Skeletal muscle tissue (tissue), 4 donors: ENCODE results near the gene METTL15. TPM values are rescaled to one million over a fixed set of nuclear protein-coding genes. Genes with fewer than 3 reads are reported as not detected.
"Not testable (repeated sequence)": the region's sequence is repeated elsewhere in the genome, so short reads cannot be mapped to it uniquely, and the experiment has no call there.

Source experiments
- H3K27ac ChIP-seq: one replicate; pipeline ENCODE4 v1.7.0; 2013; ENCODE audit warnings: mild to moderate bottlenecking, low read depth, low read length, inconsistent platforms
- H3K27me3 ChIP-seq, 3 donors: one replicate each; pipeline ENCODE4 v1.7.0; 2013; ENCODE audit warnings: low read length in 3 of 3; ENCODE audit not compliant: control insufficient read depth in 3 of 3, insufficient read depth in 3 of 3
- H3K36me3 ChIP-seq, 3 donors: one replicate each; pipeline ENCODE4 v1.7.0; 2013; ENCODE audit warnings: low read length in 3 of 3; ENCODE audit not compliant: control insufficient read depth in 3 of 3, insufficient read depth in 3 of 3
- H3K4me1 ChIP-seq, 3 donors: one replicate each; pipeline ENCODE4 v1.7.0; 2013; ENCODE audit warnings: low read length in 3 of 3, mild to moderate bottlenecking in 3 of 3; ENCODE audit not compliant: control insufficient read depth in 3 of 3, insufficient read depth in 3 of 3
- H3K4me3 ChIP-seq, 3 donors: one replicate each; pipeline ENCODE4 v1.7.0; 2013; ENCODE audit warnings: low read length in 3 of 3
- H3K9ac ChIP-seq, 3 donors: one replicate each; pipeline ENCODE4 v1.7.0; 2013; ENCODE audit warnings: low read length in 3 of 3, mild to moderate bottlenecking in 3 of 3, moderate library complexity in 2 of 3, low read depth in 1 of 3
- H3K9me3 ChIP-seq, 3 donors: one replicate each; pipeline ENCODE4 v1.7.0; 2013; ENCODE audit warnings: low read length in 3 of 3; ENCODE audit not compliant: control insufficient read depth in 3 of 3
- total RNA-seq: library from RNA; depleted of rRNA; stranded (reverse); fragments of >200 nt; gene quantifications from one replicate; pipeline ENCODE4 v1.2.3, GENCODE V29; 2014
- donor health status: Osteomylitis.

Gene METTL15
- total RNA-seq, 1 donor from 2014 or later: 21.9 TPM

- H3K4me3 ChIP-seq: no peak overlapping the region
- no peak overlapping the region for H3K27ac ChIP-seq
- H3K9me3 ChIP-seq: no peaks in the 10 kb centered on the region
- H3K36me3 ChIP-seq: no peaks in the 10 kb centered on the region
- H3K9ac ChIP-seq: no peak overlapping the region
- no peaks in the 10 kb centered on the region for H3K27me3 ChIP-seq
- H3K4me1 ChIP-seq: no peaks in the 10 kb centered on the region
These were observed 149.6 kb downstream of the METTL15 start for GRCh38 chr11:28257761-28258160.

GRCh38 chr11:28259177-28259843, 151.1 kb downstream of the METTL15 start:
- no peaks in the 10 kb centered on the region for H3K27me3 ChIP-seq
- no peaks in the 10 kb centered on the region for H3K9me3 ChIP-seq
- no peak overlapping the region for H3K4me3 ChIP-seq
- H3K4me1 ChIP-seq: no peaks in the 10 kb centered on the region
- no peak overlapping the region for H3K27ac ChIP-seq
- no peak overlapping the region for H3K9ac ChIP-seq
- no peaks in the 10 kb centered on the region for H3K36me3 ChIP-seq

GRCh38 chr11:28268925-28269324, 160.7 kb downstream of the METTL15 start:
- H3K36me3 ChIP-seq: no peaks in the 10 kb centered on the region
- no peak overlapping the region for H3K27ac ChIP-seq
- H3K9me3 ChIP-seq: no peaks in the 10 kb centered on the region
- no peaks in the 10 kb centered on the region for H3K27me3 ChIP-seq
- H3K4me1 ChIP-seq: no peaks in the 10 kb centered on the region
- H3K9ac ChIP-seq: no peak overlapping the region
- no peak overlapping the region for H3K4me3 ChIP-seq

- H3K4me3 ChIP-seq: no peak overlapping the region
- H3K27me3 ChIP-seq: no peaks in the 10 kb centered on the region
- H3K9me3 ChIP-seq: no peaks in the 10 kb centered on the region
- H3K27ac ChIP-seq: no peak overlapping the region
- H3K36me3 ChIP-seq: no peaks in the 10 kb centered on the region
- no peak overlapping the region for H3K9ac ChIP-seq
- H3K4me1 ChIP-seq: no peaks in the 10 kb centered on the region
These were observed 161.4 kb downstream of the METTL15 start for GRCh38 chr11:28269586-28269985.

- not testable (repeated sequence) for H3K4me1 ChIP-seq, H3K9ac ChIP-seq, H3K27ac ChIP-seq, H3K4me3 ChIP-seq, H3K36me3 ChIP-seq, H3K9me3 ChIP-seq, H3K27me3 ChIP-seq
These were observed 164.1 kb downstream of the METTL15 start for GRCh38 chr11:28272247-28272646.

- no peak overlapping the region for H3K9ac ChIP-seq
- no peak overlapping the region for H3K4me3 ChIP-seq
- no peaks in the 10 kb centered on the region for H3K4me1 ChIP-seq
- H3K27ac ChIP-seq: no peak overlapping the region
- no peaks in the 10 kb centered on the region for H3K36me3 ChIP-seq
- no peaks in the 10 kb centered on the region for H3K9me3 ChIP-seq
- no peaks in the 10 kb centered on the region for H3K27me3 ChIP-seq
These were observed 166.0 kb downstream of the METTL15 start for GRCh38 chr11:28274216-28274615.

GRCh38 chr11:28284196-28284595, 176.0 kb downstream of the METTL15 start:
- H3K4me3 ChIP-seq: no peak overlapping the region
- H3K9me3 ChIP-seq: no peaks in the 10 kb centered on the region
- no peaks in the 10 kb centered on the region for H3K4me1 ChIP-seq
- H3K36me3 ChIP-seq: no peaks in the 10 kb centered on the region
- H3K9ac ChIP-seq: no peak overlapping the region
- H3K27me3 ChIP-seq: no peaks in the 10 kb centered on the region
- H3K27ac ChIP-seq: no peak overlapping the region

- Histone ChIP-seq H3K27me3 (no peaks in the 10 kb centered on the region), H3K27ac (no peak overlapping the region), H3K9me3 (no peaks in the 10 kb centered on the region), H3K4me1 (no peaks in the 10 kb centered on the region), H3K9ac (no peak overlapping the region), H3K36me3 (no peaks in the 10 kb centered on the region), H3K4me3 (no peak overlapping the region)
These were observed 181.3 kb downstream of the METTL15 start for GRCh38 chr11:28289444-28289843.

- not testable (repeated sequence) for H3K36me3 ChIP-seq, H3K4me1 ChIP-seq, H3K9ac ChIP-seq, H3K27me3 ChIP-seq, H3K9me3 ChIP-seq, H3K4me3 ChIP-seq, H3K27ac ChIP-seq
These were observed 182.8 kb downstream of the METTL15 start for GRCh38 chr11:28290995-28291394.

- no peak overlapping the region for H3K27ac ChIP-seq
- peaks cover 3 to 5% (median 3%) of the 10 kb centered on the region in 3 donors for H3K36me3 ChIP-seq
- no peaks in the 10 kb centered on the region for H3K4me1 ChIP-seq
- H3K9ac ChIP-seq: no peak overlapping the region
- H3K27me3 ChIP-seq: no peaks in the 10 kb centered on the region
- no peak overlapping the region for H3K4me3 ChIP-seq
- no peaks in the 10 kb centered on the region for H3K9me3 ChIP-seq
These were observed 188.2 kb downstream of the METTL15 start for GRCh38 chr11:28296426-28296825.
